ENCODE measurements around the gene SRRM1.
"Not testable (repeated sequence)": the region's sequence is repeated elsewhere in the genome, so short reads cannot be mapped to it uniquely, and the experiment has no call there.

Gene SRRM1

GRCh38 chr1:24717887-24718650 lies 75.0 kb downstream of the SRRM1 start:
- no peak for DNase-seq (ENCODE audit: low read depth in 2 of 2)

- DNase-seq (ENCODE audit: low read depth in 2 of 2), result no peak
Observed at GRCh38 chr1:24720152-24720551, 77.0 kb downstream of the SRRM1 start.

- no peak for DNase-seq (ENCODE audit: low read depth in 2 of 2)
Observed at GRCh38 chr1:24721533-24721932, 78.4 kb downstream of the SRRM1 start.

GRCh38 chr1:24722073-24723035 lies 79.3 kb downstream of the SRRM1 start:
- DNase-seq (ENCODE audit: low read depth in 2 of 2), result not testable (repeated sequence)
